Measurements from ENCODE around the gene CLASRP.

DNA sequence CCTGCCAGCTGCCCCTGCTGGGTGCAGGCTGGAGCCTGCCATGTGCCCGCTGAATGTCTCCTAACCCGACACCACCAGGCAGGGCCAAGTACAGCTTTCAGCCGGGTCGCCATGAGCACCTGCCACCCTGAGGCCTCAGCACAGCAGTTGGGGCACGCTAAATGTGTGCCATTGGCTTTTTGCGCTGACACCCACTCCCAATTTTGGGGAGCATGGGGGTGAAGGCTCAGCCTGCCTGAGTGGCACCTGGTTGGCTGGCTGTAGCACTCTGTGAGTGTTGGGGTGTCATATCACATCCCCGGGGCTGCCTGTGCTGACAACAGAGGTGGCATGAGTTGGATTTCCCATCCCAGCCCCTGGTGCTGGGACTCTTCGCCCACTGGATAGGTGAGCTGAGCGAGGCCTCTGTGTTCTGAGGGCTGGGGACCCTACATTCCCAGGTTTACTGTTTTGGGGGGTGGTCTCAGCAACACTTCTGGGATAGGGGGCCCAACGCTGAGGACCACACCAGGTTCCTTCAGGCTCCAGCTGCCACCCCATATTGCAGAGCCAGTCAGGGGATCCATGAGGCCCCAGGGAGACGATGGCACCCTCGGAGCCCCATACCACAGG lies 44.8 kb upstream of the CLASRP start:
- TF ChIP-seq CTCF (conservative IDR thresholded peaks at IDR 0.05) (no peak), ZFX (IDR thresholded peaks at IDR 0.05) (no peak)

All from C4-2B (cell line).